MM.1S (cell line): ENCODE measurements around the gene ZDHHC13.

Experiments used
- DNase-seq: peaks from one replicate; pipeline ENCODE4 v3.0.0-alpha.2; 2015
- H2AFZ ChIP-seq: fragments of 300-600 bp; sonication (generic); 2 replicates; pipeline ENCODE4 v1.6.0; 2016; ENCODE audit warnings: antibody characterized with exemption, low read length
- H3F3A ChIP-seq: fragments of 300-600 bp; sonication (generic); 2 replicates; pipeline ENCODE4 v1.6.1; 2016; ENCODE audit warnings: mild to moderate bottlenecking, antibody characterized with exemption, low read length, moderate library complexity, mixed read lengths; ENCODE audit not compliant: insufficient read depth
- H3K27ac ChIP-seq: fragments of 300-600 bp; sonication (generic); 2 replicates; pipeline ENCODE4 v1.5.1; 2016; ENCODE audit warnings: mild to moderate bottlenecking, low read length
- H3K27me3 ChIP-seq: fragments of 300-600 bp; sonication (generic); replicated peaks from 2 replicates; pipeline ENCODE4 v1.6.0; 2016; ENCODE audit warnings: low read length; ENCODE audit not compliant: insufficient read depth
- H3K36me3 ChIP-seq: fragments of 300-600 bp; sonication (generic); replicated peaks from 2 replicates; pipeline ENCODE4 v1.6.1; 2016; ENCODE audit warnings: mild to moderate bottlenecking, low read length, mixed read lengths; ENCODE audit not compliant: insufficient read depth
- H3K4me1 ChIP-seq: fragments of 300-600 bp; sonication (generic); 2 replicates; pipeline ENCODE4 v1.6.1; 2016; ENCODE audit warnings: low read length, mixed read lengths
- H3K4me2 ChIP-seq: fragments of 300-600 bp; sonication (generic); 2 replicates; pipeline ENCODE4 v1.6.0; 2016; ENCODE audit warnings: low read depth, low read length
- H3K4me3 ChIP-seq: fragments of 300-600 bp; sonication (generic); 2 replicates; pipeline ENCODE4 v1.5.1; 2016; ENCODE audit warnings: low read length, mixed read lengths
- H3K79me2 ChIP-seq: fragments of 300-600 bp; sonication (generic); 2 replicates; pipeline ENCODE4 v1.6.1; 2016; ENCODE audit warnings: mixed run types, low read length, mixed read lengths
- H3K9ac ChIP-seq: fragments of 300-600 bp; sonication (generic); 2 replicates; pipeline ENCODE4 v1.6.1; 2016; ENCODE audit warnings: low read length, mixed read lengths
- H3K9me2 ChIP-seq: fragments of 300-600 bp; sonication (generic); replicated peaks from 2 replicates; pipeline ENCODE4 v1.6.1; 2016; ENCODE audit warnings: mild to moderate bottlenecking, low read length, mixed read lengths; ENCODE audit not compliant: insufficient read depth
- H3K9me3 ChIP-seq: fragments of 300-600 bp; sonication (generic); replicated peaks from 2 replicates; pipeline ENCODE4 v1.6.1; 2016; ENCODE audit warnings: mild to moderate bottlenecking, low read length, mixed read lengths; ENCODE audit not compliant: insufficient read depth
- H4K20me1 ChIP-seq: fragments of 300-600 bp; sonication (generic); 2 replicates; pipeline ENCODE4 v1.6.1; 2016; ENCODE audit warnings: mild to moderate bottlenecking, low read length, moderate library complexity, mixed read lengths; ENCODE audit not compliant: insufficient read depth
- CTCF ChIP-seq: fragments of 300-600 bp; sonication (generic); IDR thresholded peaks from 2 replicates; pipeline ENCODE4 v1.5.1; 2016; ENCODE audit warnings: antibody characterized with exemption, low read length, mixed read lengths
- EZH2 ChIP-seq: fragments of 300-600 bp; sonication (generic); optimal IDR thresholded peaks from 2 replicates; pipeline ENCODE3; 2017; ENCODE audit warnings: low read depth, mild to moderate bottlenecking, antibody characterized with exemption, low read length, mixed read lengths
- EZH2phosphoT487 ChIP-seq: fragments of 300-600 bp; sonication (generic); IDR thresholded peaks from 2 replicates; pipeline ENCODE4 v1.6.1; 2018; ENCODE audit warnings: antibody characterized with exemption, low read length

ZDHHC13 gene

GRCh38 chr11:19084661-19085315 lies 32.2 kb upstream of the ZDHHC13 start:
- Histone ChIP-seq H3K27me3 (no peaks in the 10 kb centered on the region), H3K9me3 (no peaks in the 10 kb centered on the region), H3K27ac (no peak overlapping the region), H3K4me3 (no peak overlapping the region), H3K79me2 (no peaks in the 10 kb centered on the region), H3K4me1 (no peaks in the 10 kb centered on the region), H3K4me2 (no peak overlapping the region), H3F3A (no peaks in the 10 kb centered on the region), H3K9ac (no peak overlapping the region), H3K36me3 (no peaks in the 10 kb centered on the region), H4K20me1 (no peaks in the 10 kb centered on the region), H3K9me2 (no peaks in the 10 kb centered on the region), H2AFZ (no peak overlapping the region)
- no peak for DNase-seq
- TF ChIP-seq EZH2, result no peak

- no peak for TF ChIP-seq EZH2
- no peak for TF ChIP-seq EZH2phosphoT487
- no peak for TF ChIP-seq CTCF
- H3K9me3 ChIP-seq, result no peaks in the 10 kb centered on the region
- H3K4me3 ChIP-seq, result no peak overlapping the region
- H4K20me1 ChIP-seq, result no peaks in the 10 kb centered on the region
- no peak overlapping the region for H2AFZ ChIP-seq
- H3K4me1 ChIP-seq, result no peaks in the 10 kb centered on the region
- no peak for DNase-seq
- no peak overlapping the region for H3K4me2 ChIP-seq
- no peaks in the 10 kb centered on the region for H3K9me2 ChIP-seq
- no peak overlapping the region for H3K27ac ChIP-seq
- no peaks in the 10 kb centered on the region for H3K36me3 ChIP-seq
- no peaks in the 10 kb centered on the region for H3K79me2 ChIP-seq
- no peaks in the 10 kb centered on the region for H3K27me3 ChIP-seq
- H3K9ac ChIP-seq, result no peak overlapping the region
- H3F3A ChIP-seq, result no peaks in the 10 kb centered on the region
These were observed 29.3 kb upstream of the ZDHHC13 start for GRCh38 chr11:19087658-19088057.

GRCh38 chr11:19088791-19089190 lies 28.2 kb upstream of the ZDHHC13 start:
- Histone ChIP-seq H3F3A (no peaks in the 10 kb centered on the region), H3K4me2 (no peak overlapping the region), H3K9ac (no peak overlapping the region), H3K79me2 (no peaks in the 10 kb centered on the region), H3K4me3 (no peak overlapping the region), H3K36me3 (no peaks in the 10 kb centered on the region), H4K20me1 (no peaks in the 10 kb centered on the region), H3K9me2 (no peaks in the 10 kb centered on the region), H2AFZ (no peak overlapping the region), H3K4me1 (no peaks in the 10 kb centered on the region), H3K9me3 (no peaks in the 10 kb centered on the region), H3K27ac (no peak overlapping the region), H3K27me3 (no peaks in the 10 kb centered on the region)
- no peak for DNase-seq
- TF ChIP-seq EZH2phosphoT487, result no peak
- TF ChIP-seq EZH2, result no peak
- no peak for TF ChIP-seq CTCF

- Histone ChIP-seq H2AFZ (no peak overlapping the region), H3K4me3 (no peak overlapping the region), H3F3A (no peaks in the 10 kb centered on the region), H3K9me2 (no peaks in the 10 kb centered on the region), H3K9ac (no peak overlapping the region), H3K27ac (no peak overlapping the region), H3K4me2 (no peak overlapping the region), H3K27me3 (no peaks in the 10 kb centered on the region), H3K79me2 (no peaks in the 10 kb centered on the region), H3K36me3 (no peaks in the 10 kb centered on the region), H3K4me1 (no peaks in the 10 kb centered on the region), H4K20me1 (no peaks in the 10 kb centered on the region), H3K9me3 (no peaks in the 10 kb centered on the region)
- no peak for DNase-seq
- TF ChIP-seq EZH2 (no peak), CTCF (no peak), EZH2phosphoT487 (no peak)
These were observed 27.5 kb upstream of the ZDHHC13 start for GRCh38 chr11:19089421-19089820.
